Transverse colon (tissue), 4 donors: ENCODE results near the gene RABGEF1.
"Not testable (repeated sequence)": the region's sequence is repeated elsewhere in the genome, so short reads cannot be mapped to it uniquely, and the experiment has no call there.

ENCODE experiments used
- POLR2A ChIP-seq: fragments of 450-650 bp; IDR thresholded peaks from one replicate; pipeline ENCODE4 v1.6.1; 2016; ENCODE audit warnings: antibody characterized with exemption, mild to moderate bottlenecking, moderate library complexity
- POLR2AphosphoS5 ChIP-seq, 3 donors: sonication (generic); formaldehyde crosslinking; IDR thresholded peaks; one replicate each; pipeline ENCODE4 v1.6.1; 2016; ENCODE audit warnings: antibody characterized with exemption in 3 of 3
- TF ChIP-seq, protein P1 (sequence below), 5 experiments: fragments of 200-600 bp in 3 of 5; fragments of 450-650 bp in 2 of 5; sonication (generic) in 3 of 5; IDR thresholded peaks; 1 replicate in 2 of 5; 2 replicates in 3 of 5; pipeline ENCODE4 v1.5.1; 2016 to 2017; ENCODE audit warnings: antibody characterized with exemption in 5 of 5, inconsistent platforms in 3 of 5, mild to moderate bottlenecking in 2 of 5, moderate library complexity in 1 of 5

DNA sequence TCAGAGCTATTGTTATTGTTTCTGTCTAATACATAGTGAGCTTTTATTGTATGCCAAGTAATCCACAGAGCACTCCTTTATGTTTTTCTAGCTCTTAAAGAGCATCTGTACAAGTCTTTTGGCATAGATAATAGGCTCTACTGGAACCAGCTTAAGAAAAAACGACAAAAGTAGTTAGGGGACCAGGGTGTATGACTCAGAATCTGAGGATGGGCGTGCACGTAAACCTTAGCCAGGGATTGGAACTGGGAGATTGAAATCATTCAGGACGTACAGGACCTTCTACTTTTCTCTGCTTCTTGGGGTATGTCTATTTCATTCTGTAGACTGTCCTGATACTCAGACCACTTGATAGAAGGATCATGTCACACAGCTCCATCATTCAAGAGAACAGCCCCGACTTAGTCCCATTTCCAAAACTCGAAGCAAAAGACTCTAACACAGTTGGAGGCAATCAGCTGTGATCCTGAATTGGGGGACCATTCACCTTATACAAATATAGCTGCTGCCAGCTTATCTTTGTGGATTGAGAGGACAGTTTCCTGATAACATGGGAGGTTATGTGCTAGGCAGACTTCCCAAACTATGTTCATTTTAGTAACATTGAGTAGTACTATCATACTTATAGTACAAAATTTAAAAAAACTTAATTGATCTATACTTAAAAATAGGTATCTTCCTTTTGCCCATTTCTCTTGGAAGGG is 24.9 kb downstream of the RABGEF1 start:
- TF ChIP-seq, protein P1, sequence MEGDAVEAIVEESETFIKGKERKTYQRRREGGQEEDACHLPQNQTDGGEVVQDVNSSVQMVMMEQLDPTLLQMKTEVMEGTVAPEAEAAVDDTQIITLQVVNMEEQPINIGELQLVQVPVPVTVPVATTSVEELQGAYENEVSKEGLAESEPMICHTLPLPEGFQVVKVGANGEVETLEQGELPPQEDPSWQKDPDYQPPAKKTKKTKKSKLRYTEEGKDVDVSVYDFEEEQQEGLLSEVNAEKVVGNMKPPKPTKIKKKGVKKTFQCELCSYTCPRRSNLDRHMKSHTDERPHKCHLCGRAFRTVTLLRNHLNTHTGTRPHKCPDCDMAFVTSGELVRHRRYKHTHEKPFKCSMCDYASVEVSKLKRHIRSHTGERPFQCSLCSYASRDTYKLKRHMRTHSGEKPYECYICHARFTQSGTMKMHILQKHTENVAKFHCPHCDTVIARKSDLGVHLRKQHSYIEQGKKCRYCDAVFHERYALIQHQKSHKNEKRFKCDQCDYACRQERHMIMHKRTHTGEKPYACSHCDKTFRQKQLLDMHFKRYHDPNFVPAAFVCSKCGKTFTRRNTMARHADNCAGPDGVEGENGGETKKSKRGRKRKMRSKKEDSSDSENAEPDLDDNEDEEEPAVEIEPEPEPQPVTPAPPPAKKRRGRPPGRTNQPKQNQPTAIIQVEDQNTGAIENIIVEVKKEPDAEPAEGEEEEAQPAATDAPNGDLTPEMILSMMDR (IDR thresholded peaks at IDR 0.05): not testable (repeated sequence)
- not testable (repeated sequence) for TF ChIP-seq POLR2A; POLR2AphosphoS5 (IDR thresholded peaks at IDR 0.05)
